SK-N-SH (cell line): ENCODE results near the gene BORCS6. TPM values are rescaled to one million over a fixed set of nuclear protein-coding genes. Genes with fewer than 3 reads are reported as not detected.
A peak's percentile ranks its signal among the peaks of the same experiment; 100 is the strongest.

ENCODE experiments used
- CTCF ChIA-PET: fragments of 300-600, 350-600 bp; formaldehyde crosslinking; extraction: SDS; loops from one replicate; lab custom pipeline; 2021; lab: Yijun Ruan, JAX
- POLR2A ChIA-PET: fragments of 350-600 bp; sonication (Branson Sonifier 250); formaldehyde crosslinking; extraction: SDS; loops from one replicate; lab custom pipeline; 2020; ENCODE audit warnings: antibody characterized with exemption, inconsistent platforms; lab: Yijun Ruan, JAX
- DNase-seq: peaks from one replicate; pipeline ENCODE4 v3.0.0; 2012
- H2AFZ ChIP-seq: fragments of 200-600 bp; sonication (generic); 2 replicates; pipeline ENCODE4 v1.8.1; 2016; ENCODE audit warnings: antibody characterized with exemption, mild to moderate bottlenecking, low read depth
- H3F3A ChIP-seq: fragments of 200-600 bp; sonication (generic); replicated peaks from 2 replicates; pipeline ENCODE3; 2016; ENCODE audit warnings: antibody characterized with exemption, mild to moderate bottlenecking; ENCODE audit not compliant: insufficient read depth
- H3K27ac ChIP-seq, 2 experiments: fragments of 200-500 bp in 1 of 2; fragments of 200-600 bp in 1 of 2; sonication (Bioruptor generic) in 1 of 2; sonication (generic), shearing (Covaris generic) in 1 of 2; 2 replicates each; pipeline versions ENCODE4 v1.5.1 to v1.6.1; 2014 to 2016; ENCODE audit warnings: low read depth in 2 of 2, inconsistent platforms in 1 of 2, low read length in 1 of 2, mild to moderate bottlenecking in 1 of 2, mixed read lengths in 1 of 2
- H3K27me3 ChIP-seq: fragments of 200-600 bp; sonication (generic), shearing (Covaris generic); 2 replicates; pipeline ENCODE4 v1.6.1; 2016; ENCODE audit warnings: mixed run types; ENCODE audit not compliant: insufficient read depth
- H3K36me3 ChIP-seq, 2 experiments: fragments of 200-500 bp in 1 of 2; fragments of 200-600 bp in 1 of 2; sonication (Bioruptor generic) in 1 of 2; sonication (generic) in 1 of 2; replicated peaks in 1 of 2; 2 replicates each; pipeline versions ENCODE3 to v1.5.1; 2014 to 2016; ENCODE audit warnings: low read length in 1 of 2, mild to moderate bottlenecking in 1 of 2; ENCODE audit not compliant: insufficient read depth in 2 of 2, control insufficient read depth in 1 of 2
- H3K4me1 ChIP-seq, 2 experiments: fragments of 200-500 bp in 1 of 2; fragments of 200-600 bp in 1 of 2; sonication (Bioruptor generic) in 1 of 2; sonication (generic), shearing (Covaris generic) in 1 of 2; 2 replicates each; pipeline versions ENCODE4 v1.5.1 to v1.6.1; 2014 to 2016; ENCODE audit warnings: low read depth in 1 of 2, low read length in 1 of 2, mixed run types in 1 of 2; ENCODE audit not compliant: insufficient read depth in 2 of 2, control insufficient read depth in 1 of 2
- H3K4me2 ChIP-seq: fragments of 200-600 bp; sonication (generic), shearing (Covaris generic); 2 replicates; pipeline ENCODE4 v1.6.1; 2017; ENCODE audit warnings: mixed run types
- H3K4me3 ChIP-seq, 2 experiments: fragments of 200-500 bp in 1 of 2; fragments of 200-600 bp in 1 of 2; sonication (Bioruptor generic) in 1 of 2; sonication (generic), shearing (Covaris generic) in 1 of 2; 2 replicates each; pipeline versions ENCODE4 v1.5.1 to v1.8.1; 2014 to 2016; ENCODE audit warnings: low read depth in 2 of 2, inconsistent platforms in 1 of 2, low read length in 1 of 2, mild to moderate bottlenecking in 1 of 2, mixed read lengths in 1 of 2, moderate library complexity in 1 of 2
- H3K79me2 ChIP-seq: fragments of 200-600 bp; sonication (generic); 2 replicates; pipeline ENCODE4 v1.8.1; 2017; ENCODE audit warnings: mild to moderate bottlenecking; ENCODE audit not compliant: insufficient read depth
- H3K9ac ChIP-seq: fragments of 200-600 bp; sonication (generic); 2 replicates; pipeline ENCODE4 v1.6.1; 2017; ENCODE audit warnings: mixed run types
- H3K9me2 ChIP-seq: fragments of 200-600 bp; sonication (generic); 2 replicates; pipeline ENCODE4 v1.6.1; 2017; ENCODE audit warnings: mixed run types
- H3K9me3 ChIP-seq: fragments of 200-600 bp; sonication (generic); 2 replicates; pipeline ENCODE4 v1.6.1; 2017; ENCODE audit warnings: mixed run types, mild to moderate bottlenecking, moderate library complexity
- H4K20me1 ChIP-seq: fragments of 200-600 bp; sonication (generic); 2 replicates; pipeline ENCODE4 v1.6.1; 2017; ENCODE audit warnings: mild to moderate bottlenecking, mixed run types; ENCODE audit not compliant: insufficient read depth
- CHD2 ChIP-seq: fragments of 150-350 bp; IDR thresholded peaks from 2 replicates; pipeline ENCODE4 v1.6.1; 2018; ENCODE audit warnings: low read length; ENCODE audit not compliant: partially characterized antibody
- ELF1 ChIP-seq: IDR thresholded peaks from 2 replicates; pipeline ENCODE4 v1.4.0; 2012
- EZH2phosphoT487 ChIP-seq: fragments of 200-600 bp; sonication (generic); IDR thresholded peaks from 2 replicates; pipeline ENCODE4 v1.6.1; 2017; ENCODE audit warnings: low read depth, mixed run types, mild to moderate bottlenecking, antibody characterized with exemption, moderate library complexity, borderline replicate concordance
- FOSL2 ChIP-seq: IDR thresholded peaks from 2 replicates; pipeline ENCODE4 v1.4.0; 2012; ENCODE audit warnings: low read depth, mild to moderate bottlenecking, moderate library complexity, borderline replicate concordance
- FOXJ3 ChIP-seq: sonication (generic); formaldehyde crosslinking; IDR thresholded peaks from 2 replicates; pipeline ENCODE4 v1.5.1; 2020; ENCODE audit warnings: mild to moderate bottlenecking, missing genetic modification reagents
- FOXM1 ChIP-seq: IDR thresholded peaks from 2 replicates; pipeline ENCODE4 v1.4.0; 2012; ENCODE audit warnings: low read depth, mild to moderate bottlenecking
- MEF2A ChIP-seq: IDR thresholded peaks from 2 replicates; pipeline ENCODE4 v1.4.0; 2012; ENCODE audit warnings: low read depth, borderline replicate concordance
- MXI1 ChIP-seq: IDR thresholded peaks from 2 replicates; pipeline ENCODE4 v1.6.1; 2012; ENCODE audit warnings: mild to moderate bottlenecking, low read depth, low read length, improper control_type of control experiment
- NRF1 ChIP-seq: IDR thresholded peaks from 2 replicates; pipeline ENCODE4 v1.6.1; 2012; ENCODE audit warnings: low read depth, mild to moderate bottlenecking, low read length
- RAD21 ChIP-seq: IDR thresholded peaks from 2 replicates; pipeline ENCODE4 v1.6.1; 2012; ENCODE audit warnings: mild to moderate bottlenecking, low read length
- RFX5 ChIP-seq: IDR thresholded peaks from 2 replicates; pipeline ENCODE4 v1.6.1; 2012; ENCODE audit warnings: mild to moderate bottlenecking, improper control_type of control experiment, low read length
- SIN3A ChIP-seq: IDR thresholded peaks from 2 replicates; pipeline ENCODE4 v1.6.1; 2012; ENCODE audit warnings: low read depth, mild to moderate bottlenecking, low read length, moderate library complexity, borderline replicate concordance
- SMC3 ChIP-seq: IDR thresholded peaks from 2 replicates; pipeline ENCODE4 v1.6.1; 2012; ENCODE audit warnings: low read depth, low read length, improper control_type of control experiment
- YY1 ChIP-seq: IDR thresholded peaks from 2 replicates; pipeline ENCODE4 v1.4.0; 2012; ENCODE audit warnings: low read depth, mild to moderate bottlenecking
- WGBS: methylation state at CpG from one replicate; pipeline ENCODE4 v1.1.6; 2017; ENCODE audit warnings: low lambda C conversion rate; 5-methylcytosine and 5-hydroxymethylcytosine counted together
- polyA plus RNA-seq, 3 experiments: library from polyadenylated mRNA; depleted of rRNA; stranded (reverse); fragments of >200 nt; gene quantifications; 2 replicates each; pipeline ENCODE4 v1.2.3, GENCODE V29; 2012
- TF ChIP-seq, protein P1 (sequence below): fragments of 200-600 bp; sonication (generic); IDR thresholded peaks from 2 replicates; pipeline ENCODE4 v1.6.1; 2017; ENCODE audit warnings: antibody characterized with exemption, mild to moderate bottlenecking, moderate library complexity
- TF ChIP-seq, protein P2 (sequence below): IDR thresholded peaks from 2 replicates; pipeline ENCODE4 v1.4.0; 2012; ENCODE audit warnings: low read depth, borderline replicate concordance
- TF ChIP-seq, protein P3 (sequence below): IDR thresholded peaks from 2 replicates; pipeline ENCODE4 v1.4.0; 2012; ENCODE audit warnings: low read depth

The BORCS6 gene
- polyA plus RNA-seq, 1 of the 3 experiments (the other 2 are of a cell fraction), result 4.3 TPM

DNA sequence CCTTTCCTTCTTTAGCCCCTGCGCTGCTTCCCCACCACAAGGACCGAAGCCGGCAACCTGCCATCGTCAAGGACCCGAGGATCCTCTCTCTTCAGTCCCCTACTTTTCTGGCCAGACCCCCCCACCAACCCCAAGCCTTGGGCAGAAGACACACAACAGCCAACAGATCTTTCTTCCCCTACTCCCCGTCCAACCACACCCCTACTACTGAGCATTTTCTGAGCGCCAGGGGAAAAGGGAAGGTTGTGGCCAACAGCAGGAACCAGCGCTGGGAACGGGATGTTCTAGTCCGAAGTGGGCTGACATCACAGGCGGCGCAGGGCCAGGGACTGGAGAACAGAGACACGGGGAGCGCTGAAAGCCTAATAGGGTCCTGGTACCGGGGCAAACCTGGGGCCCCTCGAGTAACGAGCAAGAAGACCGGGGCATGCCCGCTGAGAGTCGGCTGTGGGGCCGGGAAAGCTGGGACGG lies 38.3 kb downstream of the BORCS6 start:
- H3K9ac ChIP-seq, result peak overlapping the region; percentile 98
- H3K27me3 ChIP-seq, result no peaks in the 10 kb centered on the region
- H3K4me1 ChIP-seq, result peaks cover 36 to 42% of the 10 kb centered on the region in 2 experiments; a peak in 3 of 4 replicates
- no peak for TF ChIP-seq SIN3A
- TF ChIP-seq YY1, result no peak
- TF ChIP-seq FOSL2, result no peak
- no peak for TF ChIP-seq SMC3
- TF ChIP-seq EZH2phosphoT487, result no peak
- TF ChIP-seq, protein P1, sequence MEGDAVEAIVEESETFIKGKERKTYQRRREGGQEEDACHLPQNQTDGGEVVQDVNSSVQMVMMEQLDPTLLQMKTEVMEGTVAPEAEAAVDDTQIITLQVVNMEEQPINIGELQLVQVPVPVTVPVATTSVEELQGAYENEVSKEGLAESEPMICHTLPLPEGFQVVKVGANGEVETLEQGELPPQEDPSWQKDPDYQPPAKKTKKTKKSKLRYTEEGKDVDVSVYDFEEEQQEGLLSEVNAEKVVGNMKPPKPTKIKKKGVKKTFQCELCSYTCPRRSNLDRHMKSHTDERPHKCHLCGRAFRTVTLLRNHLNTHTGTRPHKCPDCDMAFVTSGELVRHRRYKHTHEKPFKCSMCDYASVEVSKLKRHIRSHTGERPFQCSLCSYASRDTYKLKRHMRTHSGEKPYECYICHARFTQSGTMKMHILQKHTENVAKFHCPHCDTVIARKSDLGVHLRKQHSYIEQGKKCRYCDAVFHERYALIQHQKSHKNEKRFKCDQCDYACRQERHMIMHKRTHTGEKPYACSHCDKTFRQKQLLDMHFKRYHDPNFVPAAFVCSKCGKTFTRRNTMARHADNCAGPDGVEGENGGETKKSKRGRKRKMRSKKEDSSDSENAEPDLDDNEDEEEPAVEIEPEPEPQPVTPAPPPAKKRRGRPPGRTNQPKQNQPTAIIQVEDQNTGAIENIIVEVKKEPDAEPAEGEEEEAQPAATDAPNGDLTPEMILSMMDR, result no peak
- no peak for TF ChIP-seq RFX5
- TF ChIP-seq, protein P2, sequence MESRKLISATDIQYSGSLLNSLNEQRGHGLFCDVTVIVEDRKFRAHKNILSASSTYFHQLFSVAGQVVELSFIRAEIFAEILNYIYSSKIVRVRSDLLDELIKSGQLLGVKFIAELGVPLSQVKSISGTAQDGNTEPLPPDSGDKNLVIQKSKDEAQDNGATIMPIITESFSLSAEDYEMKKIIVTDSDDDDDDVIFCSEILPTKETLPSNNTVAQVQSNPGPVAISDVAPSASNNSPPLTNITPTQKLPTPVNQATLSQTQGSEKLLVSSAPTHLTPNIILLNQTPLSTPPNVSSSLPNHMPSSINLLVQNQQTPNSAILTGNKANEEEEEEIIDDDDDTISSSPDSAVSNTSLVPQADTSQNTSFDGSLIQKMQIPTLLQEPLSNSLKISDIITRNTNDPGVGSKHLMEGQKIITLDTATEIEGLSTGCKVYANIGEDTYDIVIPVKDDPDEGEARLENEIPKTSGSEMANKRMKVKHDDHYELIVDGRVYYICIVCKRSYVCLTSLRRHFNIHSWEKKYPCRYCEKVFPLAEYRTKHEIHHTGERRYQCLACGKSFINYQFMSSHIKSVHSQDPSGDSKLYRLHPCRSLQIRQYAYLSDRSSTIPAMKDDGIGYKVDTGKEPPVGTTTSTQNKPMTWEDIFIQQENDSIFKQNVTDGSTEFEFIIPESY, result no peak
- TF ChIP-seq, protein P3, sequence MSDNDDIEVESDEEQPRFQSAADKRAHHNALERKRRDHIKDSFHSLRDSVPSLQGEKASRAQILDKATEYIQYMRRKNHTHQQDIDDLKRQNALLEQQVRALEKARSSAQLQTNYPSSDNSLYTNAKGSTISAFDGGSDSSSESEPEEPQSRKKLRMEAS, result no peak
- TF ChIP-seq FOXJ3, result no peak
- no peaks in the 10 kb centered on the region for H3K9me3 ChIP-seq
- H3K4me3 ChIP-seq, result peak overlapping the region; percentile 77 to 80
- ChIA-PET CTCF (interaction anchor here (0.9 to 3.1 kb wide), 6 partner anchors 11 to 33 kb away, joined by 3 to 15 read pairs (median 4); partner anchors contain the start of genes ALOXE3 and HES7), POLR2A (interaction anchor here (0.8 to 2.5 kb wide), 4 partner anchors 12 to 38 kb away, joined by 3 to 19 read pairs (median 4); no protein-coding TSS in a partner anchor)
- peaks cover 17% of the 10 kb centered on the region for H3F3A ChIP-seq
- H2AFZ ChIP-seq, result no peak overlapping the region
- H4K20me1 ChIP-seq, result peaks cover 9% of the 10 kb centered on the region; the same call in 1 of the 2 replicates
- no peaks in the 10 kb centered on the region for H3K9me2 ChIP-seq
- 12% methylated on average over 22 of the region's 22 CpGs for WGBS
- peak overlapping the region; percentile 82 to 95 for H3K27ac ChIP-seq
- no peak for DNase-seq
- H3K4me2 ChIP-seq, result peak overlapping the region; percentile 95
- H3K36me3 ChIP-seq, result peaks cover 4 to 32% of the 10 kb centered on the region in 2 experiments
- peaks cover 26% of the 10 kb centered on the region for H3K79me2 ChIP-seq

DNA sequence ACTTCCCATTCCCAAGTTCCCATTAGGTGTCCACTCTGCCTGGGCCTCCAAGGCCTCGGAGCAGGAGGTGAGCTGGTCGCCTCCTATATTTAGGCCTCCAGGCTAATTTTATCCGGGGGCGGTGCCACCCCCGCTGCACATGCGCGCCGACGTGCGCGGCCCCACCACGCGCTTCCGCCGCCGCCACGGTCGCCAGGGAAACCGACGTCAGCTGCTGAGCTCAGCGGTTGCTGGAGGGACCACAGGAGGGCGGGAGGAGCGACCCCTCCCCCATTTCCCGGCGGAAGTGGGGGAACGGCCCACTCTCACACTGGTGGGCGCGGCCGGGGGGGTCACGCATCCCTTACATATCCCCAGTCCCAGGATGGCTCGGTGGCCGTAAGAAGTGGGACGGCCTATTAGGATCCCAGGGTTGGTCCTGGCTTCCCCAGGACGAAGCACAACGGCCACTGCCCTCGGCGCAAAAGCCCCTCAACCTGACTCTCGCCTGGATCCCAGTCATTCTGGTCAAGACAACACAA lies 38.8 kb downstream of the BORCS6 start:
- Histone ChIP-seq H3F3A (peaks cover 17% of the 10 kb centered on the region), H3K9me3 (no peaks in the 10 kb centered on the region), H3K9me2 (no peaks in the 10 kb centered on the region), H3K27ac (peak overlapping the region; percentile 82 to 95), H4K20me1 (peaks cover 9% of the 10 kb centered on the region; the same call in 1 of the 2 replicates), H3K4me1 (peaks cover 36 to 42% of the 10 kb centered on the region in 2 experiments; a peak in 3 of 4 replicates), H3K79me2 (peaks cover 26% of the 10 kb centered on the region), H3K9ac (peak overlapping the region; percentile 98), H2AFZ (no peak overlapping the region), H3K4me2 (peak overlapping the region; percentile 95), H3K4me3 (peak overlapping the region; percentile 77 to 80), H3K36me3 (peaks cover 9 to 37% of the 10 kb centered on the region in 2 experiments), H3K27me3 (no peaks in the 10 kb centered on the region)
- peak; percentile 93 for DNase-seq
- ChIA-PET CTCF (interaction anchor here (0.9 to 3.1 kb wide), 4 partner anchors 12 to 32 kb away, joined by 3 to 15 read pairs (median 4); partner anchors contain the start of genes ALOXE3 and HES7), POLR2A (interaction anchor here (1.1 to 2.5 kb wide), 2 partner anchors 12 to 22 kb away, joined by 6 to 19 read pairs; no protein-coding TSS in a partner anchor)
- 45% methylated on average over 17 of the region's 38 CpGs for WGBS
- TF ChIP-seq RAD21, result no peak
- TF ChIP-seq, protein P2, result no peak
- no peak for TF ChIP-seq FOXM1
- TF ChIP-seq NRF1, result peak; percentile 91
- TF ChIP-seq MXI1, result peak; percentile 97
- TF ChIP-seq CHD2, result peak; percentile 68
- TF ChIP-seq ELF1, result peak; percentile 67; the same call in 1 of the 2 replicates
- TF ChIP-seq MEF2A, result peak; percentile 75; the same call in 1 of the 2 replicates
- TF ChIP-seq FOSL2, result no peak
- TF ChIP-seq, protein P1, result no peak
